Ovary (tissue), 3 donors: Measurements from ENCODE around the gene NR2F6.

Source experiments
- POLR2A ChIP-seq: fragments of 450-650 bp; IDR thresholded peaks from one replicate; pipeline ENCODE4 v1.6.1; 2017; ENCODE audit warnings: antibody characterized with exemption, mild to moderate bottlenecking, moderate library complexity
- TF ChIP-seq, protein P1 (sequence below), 3 donors: fragments of 450-650 bp in 2 of 3; fragments of 200-600 bp in 1 of 3; IDR thresholded peaks; one replicate each; pipeline versions ENCODE4 v1.5.1 to v1.8.0; 2016 to 2022; ENCODE audit warnings: antibody characterized with exemption in 3 of 3, mild to moderate bottlenecking in 1 of 3
- donor health status: DM: no; HTN: no; CAD: no.

DNA sequence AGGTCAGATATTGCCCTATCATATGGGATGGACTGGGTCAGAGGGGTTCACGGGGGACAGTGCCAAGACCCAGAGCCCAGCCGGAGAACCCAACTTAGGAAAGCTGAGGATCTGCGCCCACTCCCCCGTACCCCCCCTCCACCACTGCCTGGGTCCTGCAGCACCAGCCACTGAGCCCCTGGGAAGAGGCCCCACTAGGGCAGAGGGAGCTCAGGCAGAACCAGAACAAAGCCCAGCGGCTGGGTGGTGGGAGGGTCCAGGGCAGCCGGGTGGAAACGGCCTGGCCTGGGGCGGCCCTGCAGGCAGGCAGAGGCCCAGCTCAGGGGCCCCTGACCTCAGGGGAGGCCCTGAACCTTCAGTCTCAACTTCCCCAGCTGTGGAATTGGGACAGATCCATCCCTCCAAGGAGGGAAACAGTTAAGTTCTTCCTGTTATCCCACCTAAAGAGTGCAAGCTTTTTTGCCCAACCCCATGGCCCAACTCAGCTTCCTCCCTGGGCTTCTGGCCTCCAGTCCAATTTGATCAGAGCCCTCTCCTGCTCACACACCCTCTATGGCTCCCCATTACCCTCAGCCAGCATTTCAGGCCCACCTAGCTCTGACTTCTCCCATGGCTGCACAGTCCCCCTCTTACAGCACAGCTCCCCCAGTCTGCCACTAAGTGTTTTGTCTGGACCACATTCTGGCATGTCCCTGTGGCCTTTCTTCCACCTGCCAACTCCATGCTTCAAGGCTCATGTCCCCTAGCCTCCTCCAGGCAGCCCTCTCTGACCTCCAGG, 3.1 kb downstream of the NR2F6 start:
- TF ChIP-seq, protein P1, sequence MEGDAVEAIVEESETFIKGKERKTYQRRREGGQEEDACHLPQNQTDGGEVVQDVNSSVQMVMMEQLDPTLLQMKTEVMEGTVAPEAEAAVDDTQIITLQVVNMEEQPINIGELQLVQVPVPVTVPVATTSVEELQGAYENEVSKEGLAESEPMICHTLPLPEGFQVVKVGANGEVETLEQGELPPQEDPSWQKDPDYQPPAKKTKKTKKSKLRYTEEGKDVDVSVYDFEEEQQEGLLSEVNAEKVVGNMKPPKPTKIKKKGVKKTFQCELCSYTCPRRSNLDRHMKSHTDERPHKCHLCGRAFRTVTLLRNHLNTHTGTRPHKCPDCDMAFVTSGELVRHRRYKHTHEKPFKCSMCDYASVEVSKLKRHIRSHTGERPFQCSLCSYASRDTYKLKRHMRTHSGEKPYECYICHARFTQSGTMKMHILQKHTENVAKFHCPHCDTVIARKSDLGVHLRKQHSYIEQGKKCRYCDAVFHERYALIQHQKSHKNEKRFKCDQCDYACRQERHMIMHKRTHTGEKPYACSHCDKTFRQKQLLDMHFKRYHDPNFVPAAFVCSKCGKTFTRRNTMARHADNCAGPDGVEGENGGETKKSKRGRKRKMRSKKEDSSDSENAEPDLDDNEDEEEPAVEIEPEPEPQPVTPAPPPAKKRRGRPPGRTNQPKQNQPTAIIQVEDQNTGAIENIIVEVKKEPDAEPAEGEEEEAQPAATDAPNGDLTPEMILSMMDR (IDR thresholded peaks at IDR 0.05), result no peak
- TF ChIP-seq POLR2A, result no peak
